ENCODE measurements around the gene NAB1.
A peak's percentile ranks its signal among the peaks of the same experiment; 100 is the strongest.

Gene NAB1

DNA sequence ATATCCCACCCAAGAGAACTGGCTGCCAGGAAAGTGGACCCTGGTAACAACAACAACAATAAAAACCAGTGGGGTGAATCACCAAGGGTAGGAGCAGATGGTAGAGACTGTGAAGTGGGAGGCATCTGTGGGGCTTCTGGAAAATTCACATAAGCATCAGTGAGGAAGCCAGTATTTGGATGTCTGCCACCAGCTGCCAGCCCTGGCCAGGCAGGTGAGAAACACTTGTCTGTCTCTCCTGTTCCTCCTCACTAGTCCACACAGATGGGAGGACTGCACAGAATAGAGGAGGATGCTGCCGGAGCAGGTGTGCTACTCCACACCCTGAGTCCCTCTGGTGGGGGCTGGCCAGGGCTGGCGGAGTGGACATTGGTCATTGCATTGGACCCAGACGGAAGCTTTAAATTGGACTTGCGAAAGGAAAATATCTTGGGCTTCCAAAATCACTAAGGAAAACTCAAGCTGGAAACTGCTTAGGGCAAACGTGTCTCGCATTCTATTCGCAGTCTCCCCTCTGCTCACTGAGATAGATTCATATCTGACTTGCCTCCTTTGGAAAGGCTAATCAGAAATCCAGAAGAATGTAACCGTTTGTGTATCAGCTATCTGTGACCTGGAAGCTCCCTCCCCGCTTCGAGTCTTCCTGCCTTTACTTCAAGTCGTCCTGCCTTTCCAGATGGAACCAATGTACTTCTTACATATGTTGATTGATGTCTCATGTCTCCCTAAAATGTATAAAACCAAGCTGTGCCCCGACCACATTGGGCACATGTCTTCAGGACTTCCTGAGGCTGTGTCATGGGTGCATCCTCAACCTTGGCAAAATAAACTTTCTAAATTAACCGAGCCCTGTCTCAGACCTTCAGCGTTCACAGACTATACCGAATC, 69.1 kb downstream of the NAB1 start:
- peak; percentile 61 for DNase-seq

DNA sequence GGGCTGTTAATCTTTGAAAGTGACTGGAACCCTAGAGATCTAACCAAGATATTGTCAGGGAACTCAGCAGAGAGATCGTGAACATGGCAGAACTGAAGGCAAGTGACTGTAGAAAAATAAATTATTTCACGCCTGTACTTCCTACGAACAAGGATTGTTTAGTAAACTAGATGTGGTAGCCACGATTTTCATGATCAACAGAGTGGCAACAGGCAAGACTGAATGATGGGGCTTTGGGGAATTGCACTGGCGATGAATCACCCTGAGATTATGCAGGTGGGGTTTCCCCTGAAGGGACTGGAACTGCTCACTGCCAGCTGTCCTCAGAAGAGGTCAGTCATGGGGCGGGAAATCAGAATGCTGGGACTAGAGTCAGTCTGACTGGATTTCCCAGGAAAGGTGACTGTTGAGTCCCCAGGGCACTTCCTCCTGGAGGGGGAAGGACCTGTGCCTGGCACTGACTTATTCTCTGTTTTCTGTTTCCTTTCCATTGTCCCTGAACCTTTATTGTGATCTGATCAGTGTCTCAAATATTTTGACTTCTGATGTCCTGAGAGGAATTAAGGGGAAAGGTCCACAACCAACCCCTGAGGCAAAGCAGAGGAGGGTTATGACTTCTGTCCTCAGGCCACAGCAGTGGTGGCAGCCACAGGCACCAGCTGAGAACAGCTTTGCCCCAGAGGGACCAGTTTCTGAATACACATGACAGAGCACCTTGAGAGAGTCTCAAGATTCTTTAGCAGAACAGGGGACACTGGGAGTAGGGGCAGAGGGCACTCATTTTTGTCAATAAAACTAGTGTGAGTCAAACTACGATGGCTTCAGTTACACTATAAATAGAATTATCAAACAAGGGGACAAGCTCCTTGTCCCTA, 70.0 kb downstream of the NAB1 start:
- DNase-seq, result no peak

GRCh38 chr2:190720276-190720675, 71.4 kb downstream of the NAB1 start:
- no peak for DNase-seq

GRCh38 chr2:190720691-190721090, 71.8 kb downstream of the NAB1 start:
- DNase-seq, result no peak

DNA sequence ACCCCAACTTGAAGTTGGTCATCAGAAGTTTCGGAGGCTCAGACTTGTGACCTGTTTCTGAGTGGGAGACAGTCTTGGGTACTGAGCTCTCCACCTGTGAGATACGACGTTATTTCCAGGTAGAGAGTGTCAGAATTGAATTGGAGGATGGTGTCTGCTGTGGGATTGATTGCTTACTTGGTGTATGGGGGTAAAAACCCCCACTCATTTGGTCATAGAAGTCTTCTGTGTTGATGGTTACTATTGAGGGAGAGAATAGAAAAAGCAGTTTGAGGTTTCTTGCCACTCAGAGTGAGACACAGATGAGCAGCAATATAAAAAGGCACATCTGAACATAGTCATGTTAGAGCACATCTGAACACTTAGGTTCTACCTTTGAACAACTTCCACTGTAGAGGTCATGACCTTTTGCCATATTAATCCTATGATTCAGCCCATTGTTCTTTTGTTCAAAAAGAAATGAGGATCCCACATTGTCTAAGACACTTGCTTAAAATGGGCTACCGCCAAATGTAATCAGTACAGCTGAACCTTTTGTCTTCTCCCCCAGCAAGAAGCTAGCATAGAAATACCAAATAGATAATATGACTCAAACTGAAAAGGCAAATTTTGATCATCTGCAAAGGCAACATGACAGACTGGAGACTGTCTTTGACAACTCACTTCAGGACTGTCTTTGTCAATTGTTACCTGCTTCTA, 73.3 kb downstream of the NAB1 start:
- no peak for DNase-seq

DNA sequence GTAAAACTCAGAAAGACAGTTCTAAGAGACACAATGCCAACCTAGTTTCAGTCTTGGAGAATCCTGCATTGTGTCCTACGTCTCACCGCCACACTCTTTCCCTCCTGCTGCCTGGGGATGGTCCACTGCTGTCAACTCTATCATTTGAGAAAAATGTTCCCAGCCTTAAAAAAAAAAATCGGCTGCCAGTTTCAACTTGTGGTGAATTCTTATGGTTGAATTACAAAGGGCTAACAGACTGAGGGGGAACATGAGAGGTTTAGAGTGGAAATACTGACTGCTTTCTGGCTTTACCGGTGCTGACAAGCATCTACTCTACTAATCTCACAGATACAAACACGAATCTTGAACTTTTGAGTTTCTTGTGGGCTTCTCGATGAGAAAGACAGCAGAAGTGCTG, 74.0 kb downstream of the NAB1 start:
- DNase-seq, result no peak

DNA sequence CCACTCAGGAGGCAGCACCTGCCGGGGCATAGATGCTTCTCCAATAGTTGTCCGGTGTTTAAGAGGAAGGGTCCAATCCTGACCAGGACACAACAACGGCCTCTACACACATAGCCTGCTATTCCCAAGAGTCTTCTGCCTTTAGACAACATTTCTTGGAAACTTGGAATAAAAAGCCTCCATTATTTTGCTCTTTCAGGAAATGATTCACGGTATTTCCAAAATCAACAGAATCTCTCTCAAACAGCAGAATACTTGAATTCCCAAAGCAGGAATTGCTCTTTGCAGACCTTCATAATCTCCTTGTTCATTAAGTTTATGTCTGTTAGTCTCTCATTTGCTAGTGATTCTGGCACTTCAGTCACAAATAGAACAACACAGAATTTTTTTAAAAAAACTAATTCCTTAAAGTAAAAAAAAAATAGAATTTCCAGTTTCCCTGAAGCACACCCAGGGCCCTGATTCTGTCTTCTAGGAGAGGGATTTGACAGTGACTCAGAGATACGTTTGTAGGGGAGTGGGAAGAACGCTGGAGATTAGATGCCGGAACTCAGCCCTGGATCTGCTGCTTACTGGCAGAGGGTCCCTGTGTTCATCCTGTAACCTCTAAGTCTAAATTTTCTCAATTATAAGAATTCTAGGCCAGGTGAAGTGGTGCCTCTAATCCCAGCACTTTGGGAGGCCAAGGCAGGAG, 74.7 kb downstream of the NAB1 start:
- no peak for DNase-seq

- DNase-seq, result no peak
These were observed 77.4 kb downstream of the NAB1 start for GRCh38 chr2:190726255-190726654.

DNA sequence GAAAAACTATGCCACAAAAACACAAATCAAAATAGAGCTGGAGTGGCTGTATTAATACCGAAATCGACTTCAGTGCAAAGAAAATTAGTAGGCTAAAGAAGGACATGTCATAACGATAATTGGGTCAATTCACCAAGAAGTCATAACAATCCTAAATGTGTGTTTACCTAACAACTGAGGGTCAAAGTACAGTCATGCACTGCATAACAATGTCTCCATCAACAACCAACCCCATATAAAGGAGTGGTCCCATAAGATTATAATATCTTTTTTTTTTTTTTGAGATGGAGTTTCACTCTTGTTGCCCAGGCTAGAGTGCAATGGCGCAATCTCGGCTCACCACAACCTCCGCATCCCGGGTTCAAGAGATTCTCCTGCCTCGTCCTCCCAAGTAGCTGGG, 87.5 kb downstream of the NAB1 start:
- no peak for DNase-seq

GRCh38 chr2:190740449-190740848, 91.6 kb downstream of the NAB1 start:
- DNase-seq, result no peak
